ENCODE results near the gene CHSY1. TPM values are rescaled to one million over a fixed set of nuclear protein-coding genes. Genes with fewer than 3 reads are reported as not detected.
A peak's percentile ranks its signal among the peaks of the same experiment; 100 is the strongest.
"Not testable (repeated sequence)": the region's sequence is repeated elsewhere in the genome, so short reads cannot be mapped to it uniquely, and the experiment has no call there.

CHSY1 gene
- total RNA-seq, 2 experiments from 2014 or later, result 35.5 to 37.0 TPM

DNA sequence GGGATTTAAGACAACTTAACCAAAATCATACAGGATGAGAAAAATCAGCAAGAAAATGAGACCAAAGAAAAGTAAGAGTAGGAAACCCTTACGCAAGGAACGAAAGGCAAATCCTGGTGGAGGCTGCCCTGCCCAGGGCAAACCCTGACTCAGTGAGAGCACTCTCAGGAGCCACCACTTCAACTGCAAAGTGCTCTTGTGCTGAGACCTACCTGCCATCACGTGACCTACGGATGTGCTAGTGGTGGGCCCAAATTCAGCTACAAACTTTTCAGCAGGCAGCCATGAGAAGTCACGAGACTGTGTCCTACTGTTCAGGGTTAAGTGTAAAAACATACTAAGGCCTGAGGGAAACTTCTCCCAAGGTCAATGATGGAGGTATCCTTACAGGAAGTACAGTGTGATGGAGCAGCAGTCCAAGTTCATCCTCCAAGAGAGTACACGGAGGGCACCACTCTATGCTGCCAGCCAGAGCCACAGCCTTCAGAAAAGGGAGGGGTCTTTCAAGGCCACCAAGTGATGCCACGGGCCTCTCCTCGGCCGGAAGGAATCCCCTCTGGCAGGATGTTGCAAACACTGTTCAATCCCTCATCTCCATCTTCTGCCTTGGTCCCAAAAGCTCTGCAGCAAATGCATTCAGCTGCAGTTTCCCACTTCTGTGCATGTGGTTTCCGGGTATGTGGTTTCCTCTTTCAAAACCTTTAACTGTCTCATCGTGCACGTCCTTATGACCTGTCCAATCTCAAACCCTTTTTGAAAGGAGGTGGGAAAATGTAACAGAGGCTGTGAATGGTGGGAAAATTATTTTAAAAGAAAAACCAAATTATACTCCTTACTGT is 9.5 kb downstream of the CHSY1 start:
- Mint-ChIP-seq H3K4me1 (peaks cover 80% of the 10 kb centered on the region), H3K36me3 (peaks cover 56% of the 10 kb centered on the region), H3K4me3 (peak overlapping the region; percentile 65), H3K9me3 (no peaks in the 10 kb centered on the region), H3K27ac (peak overlapping the region; percentile 77), H3K27me3 (no peaks in the 10 kb centered on the region)
- peak; percentile 60 for DNase-seq

DNA sequence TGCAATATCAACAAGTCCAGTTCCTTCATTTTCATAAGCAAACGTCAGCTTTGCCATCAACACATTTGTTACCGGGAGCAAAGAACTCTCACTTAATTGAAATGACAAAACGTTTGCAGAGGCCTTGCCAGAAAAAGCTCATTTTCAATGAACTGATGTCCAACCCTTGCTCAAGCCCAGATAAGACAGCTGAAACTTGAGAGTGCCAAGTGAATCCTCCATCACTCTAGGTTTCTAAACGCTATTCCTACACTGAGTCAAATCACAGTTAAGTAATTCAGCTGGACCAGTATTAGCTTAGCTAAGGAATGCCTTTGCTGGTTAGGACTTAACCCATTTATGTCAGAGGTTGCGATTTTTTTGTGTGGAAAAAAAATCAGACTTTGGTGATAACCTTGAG is 11.5 kb downstream of the CHSY1 start:
- H3K4me3 Mint-ChIP-seq, result no peak overlapping the region
- no peaks in the 10 kb centered on the region for H3K27me3 Mint-ChIP-seq
- H3K9me3 Mint-ChIP-seq, result no peaks in the 10 kb centered on the region
- no peak overlapping the region for H3K27ac Mint-ChIP-seq
- peaks cover 71% of the 10 kb centered on the region for H3K4me1 Mint-ChIP-seq
- no peak for DNase-seq
- H3K36me3 Mint-ChIP-seq, result peaks cover 51% of the 10 kb centered on the region

DNA sequence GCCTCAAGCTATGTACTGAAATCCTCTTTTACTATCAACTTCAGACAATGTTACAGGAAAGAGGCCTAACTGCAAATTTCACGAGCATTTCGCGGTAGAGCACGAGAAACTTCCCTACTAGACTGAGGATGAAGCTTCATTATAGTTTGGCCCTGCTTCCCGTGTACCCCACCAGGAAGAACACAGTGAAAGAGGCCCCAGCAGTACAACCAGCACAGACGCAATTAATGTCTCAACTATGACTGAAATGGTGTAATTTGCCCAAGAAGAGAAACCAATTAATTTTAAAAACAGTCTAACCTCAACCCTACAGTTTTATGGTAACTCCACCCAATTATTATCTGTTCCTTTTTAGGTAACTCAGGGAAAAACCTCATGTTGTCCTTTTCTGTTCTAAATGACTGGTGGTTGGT is 12.1 kb downstream of the CHSY1 start:
- Mint-ChIP-seq H3K27me3 (no peaks in the 10 kb centered on the region), H3K27ac (peak overlapping the region; percentile 71), H3K4me1 (peaks cover 65% of the 10 kb centered on the region), H3K9me3 (no peaks in the 10 kb centered on the region), H3K4me3 (peak overlapping the region; percentile 40), H3K36me3 (peaks cover 53% of the 10 kb centered on the region)
- DNase-seq, result no peak

DNA sequence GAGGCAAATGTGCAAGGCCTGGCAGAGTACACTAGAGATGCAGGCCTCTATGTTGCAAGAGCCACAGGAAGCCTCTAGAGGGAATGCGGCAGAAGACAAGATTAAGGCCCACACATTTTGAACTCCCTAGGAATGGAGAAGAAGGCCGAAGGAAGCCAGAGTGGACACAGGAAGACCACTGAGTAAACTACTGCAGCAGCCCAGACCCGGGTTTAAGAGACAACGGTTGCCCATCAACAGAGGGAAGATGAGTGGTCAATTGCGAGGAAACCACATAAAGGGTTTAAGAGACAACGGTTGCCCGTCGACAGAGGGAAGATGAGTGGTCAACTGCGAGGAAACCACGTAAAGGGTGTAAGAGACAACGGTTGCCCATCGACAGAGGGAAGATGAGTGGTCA is 14.6 kb downstream of the CHSY1 start:
- Mint-ChIP-seq H3K36me3 (peaks cover 58% of the 10 kb centered on the region), H3K4me3 (no peak overlapping the region), H3K9me3 (no peaks in the 10 kb centered on the region), H3K4me1 (peaks cover 56% of the 10 kb centered on the region), H3K27me3 (no peaks in the 10 kb centered on the region), H3K27ac (no peak overlapping the region)
- no peak for DNase-seq

DNA sequence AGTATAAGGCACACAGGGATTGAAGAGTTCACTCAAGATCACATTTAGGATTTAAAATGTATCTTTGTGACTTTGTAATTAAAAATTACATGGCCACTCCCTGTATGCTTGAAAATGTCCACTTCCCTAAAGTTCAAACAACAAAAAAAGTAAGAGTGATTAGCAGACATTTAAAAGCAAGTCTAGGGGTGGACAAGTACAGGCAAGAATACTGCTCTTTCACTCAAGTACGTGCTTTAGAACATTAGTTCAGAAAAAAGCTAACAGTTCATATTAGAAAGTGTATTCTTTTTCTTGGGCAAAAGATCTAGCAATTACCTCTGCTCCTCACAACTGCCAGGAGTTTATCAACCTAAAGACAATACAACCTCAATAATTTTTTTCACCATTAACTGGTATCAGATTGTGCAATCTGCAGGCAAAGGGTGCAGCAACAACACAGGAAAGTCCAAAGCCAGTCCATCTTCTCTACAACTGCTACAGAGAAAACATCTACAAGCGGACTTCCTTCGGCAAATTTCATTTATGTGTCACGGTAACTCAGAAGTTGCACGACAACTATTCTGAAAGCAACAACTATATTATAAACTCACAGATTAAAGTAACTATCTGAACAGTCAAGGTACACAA is 18.1 kb downstream of the CHSY1 start:
- no peaks in the 10 kb centered on the region for H3K27me3 Mint-ChIP-seq
- H3K4me3 Mint-ChIP-seq, result no peak overlapping the region
- no peak overlapping the region for H3K27ac Mint-ChIP-seq
- peaks cover 67% of the 10 kb centered on the region for H3K36me3 Mint-ChIP-seq
- no peak for DNase-seq
- peaks cover 6% of the 10 kb centered on the region for H3K9me3 Mint-ChIP-seq
- peaks cover 38% of the 10 kb centered on the region for H3K4me1 Mint-ChIP-seq

DNA sequence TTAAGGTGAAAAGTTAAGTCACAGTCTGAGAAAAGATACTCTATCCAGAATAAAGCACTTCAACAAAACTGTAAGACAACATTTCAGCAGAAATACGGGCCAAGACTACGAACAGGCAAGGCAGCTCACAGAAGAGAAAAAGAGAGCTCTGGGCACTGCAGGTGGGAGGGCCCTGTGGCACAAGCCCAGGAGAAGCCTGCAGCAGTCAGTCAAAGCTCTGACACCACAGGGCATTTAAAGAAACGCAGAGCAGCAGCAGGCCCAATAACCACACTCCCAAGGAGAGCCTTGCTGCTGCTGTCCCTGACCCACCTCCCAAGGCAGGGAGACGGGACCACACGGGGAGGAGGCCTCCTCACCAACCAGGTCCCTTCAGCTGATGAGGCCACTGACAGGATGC is 19.2 kb downstream of the CHSY1 start:
- Mint-ChIP-seq H3K36me3 (peaks cover 77% of the 10 kb centered on the region), H3K27me3 (no peaks in the 10 kb centered on the region), H3K27ac (no peak overlapping the region), H3K4me1 (peaks cover 43% of the 10 kb centered on the region), H3K4me3 (no peak overlapping the region), H3K9me3 (peaks cover 13% of the 10 kb centered on the region)
- no peak for DNase-seq

DNA sequence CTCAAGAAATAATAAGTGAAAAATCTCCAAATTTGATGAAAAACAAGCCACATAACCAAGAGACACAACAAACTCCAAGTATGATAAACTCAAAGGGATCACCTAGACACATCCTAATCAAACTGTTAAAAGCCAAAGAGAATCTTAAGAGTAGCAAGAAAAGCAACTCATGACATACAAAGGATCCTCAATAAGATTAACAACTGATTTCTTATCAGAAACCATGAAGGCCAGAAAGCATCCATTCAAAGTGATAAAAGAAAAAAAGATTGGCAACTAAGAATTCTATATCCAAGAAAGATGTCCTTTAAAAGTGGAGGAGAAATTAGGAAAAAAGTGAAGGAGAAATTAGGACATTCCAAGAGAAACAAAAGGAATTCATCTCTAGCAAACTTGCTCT is 23.5 kb downstream of the CHSY1 start:
- H3K36me3 Mint-ChIP-seq, result peaks cover 66% of the 10 kb centered on the region
- peaks cover 49% of the 10 kb centered on the region for H3K4me1 Mint-ChIP-seq
- DNase-seq, result no peak
- peak overlapping the region; percentile 9 for H3K27ac Mint-ChIP-seq
- H3K4me3 Mint-ChIP-seq, result no peak overlapping the region
- peaks cover 13% of the 10 kb centered on the region for H3K9me3 Mint-ChIP-seq
- H3K27me3 Mint-ChIP-seq, result no peaks in the 10 kb centered on the region

DNA sequence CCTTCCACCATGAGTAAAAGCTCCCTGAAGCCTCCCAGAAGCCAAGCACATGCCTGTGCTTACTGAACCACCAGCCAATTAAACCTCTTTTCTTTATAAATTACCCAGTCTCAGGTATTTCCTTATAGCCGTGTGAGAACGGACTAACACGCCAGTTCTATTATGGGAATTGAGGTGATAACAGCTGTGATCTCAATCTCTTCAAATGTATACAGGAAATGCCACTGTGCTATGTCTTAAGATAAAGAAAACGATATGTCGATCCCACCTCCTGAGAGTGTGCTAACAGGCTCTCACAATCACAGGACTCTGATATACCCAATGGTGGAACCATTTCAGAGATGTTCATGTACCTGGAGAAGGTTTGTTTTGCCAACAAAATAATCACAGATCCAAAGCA is 26.2 kb downstream of the CHSY1 start:
- DNase-seq, result no peak
- H3K4me3 Mint-ChIP-seq, result no peak overlapping the region
- no peak overlapping the region for H3K27ac Mint-ChIP-seq
- H3K9me3 Mint-ChIP-seq, result peaks cover 13% of the 10 kb centered on the region
- H3K36me3 Mint-ChIP-seq, result peaks cover 55% of the 10 kb centered on the region
- H3K27me3 Mint-ChIP-seq, result no peaks in the 10 kb centered on the region
- peaks cover 53% of the 10 kb centered on the region for H3K4me1 Mint-ChIP-seq

DNA sequence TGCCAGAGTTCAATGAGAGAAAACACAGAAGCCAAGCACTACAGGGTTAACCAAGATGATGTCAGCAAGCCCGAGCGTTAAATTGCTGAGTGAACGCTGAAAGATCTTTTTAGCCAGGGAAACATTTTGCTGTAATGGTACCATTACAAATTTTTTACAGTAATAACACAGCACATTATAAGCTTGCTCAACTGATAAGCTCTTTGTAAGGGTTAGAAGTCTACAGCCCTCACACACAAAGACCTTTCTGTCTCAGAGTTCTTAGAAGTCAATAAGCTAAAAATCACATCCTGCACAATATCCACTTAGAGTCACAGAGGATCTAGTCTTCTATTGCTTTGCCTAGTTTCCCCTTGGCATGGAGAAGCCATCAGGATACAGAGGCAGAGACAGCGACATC is 29.9 kb downstream of the CHSY1 start:
- Mint-ChIP-seq H3K9me3 (no peaks in the 10 kb centered on the region), H3K36me3 (peaks cover 29% of the 10 kb centered on the region), H3K27me3 (no peaks in the 10 kb centered on the region), H3K4me3 (no peak overlapping the region), H3K4me1 (peaks cover 55% of the 10 kb centered on the region), H3K27ac (peak overlapping the region; percentile 12)
- no peak for DNase-seq

DNA sequence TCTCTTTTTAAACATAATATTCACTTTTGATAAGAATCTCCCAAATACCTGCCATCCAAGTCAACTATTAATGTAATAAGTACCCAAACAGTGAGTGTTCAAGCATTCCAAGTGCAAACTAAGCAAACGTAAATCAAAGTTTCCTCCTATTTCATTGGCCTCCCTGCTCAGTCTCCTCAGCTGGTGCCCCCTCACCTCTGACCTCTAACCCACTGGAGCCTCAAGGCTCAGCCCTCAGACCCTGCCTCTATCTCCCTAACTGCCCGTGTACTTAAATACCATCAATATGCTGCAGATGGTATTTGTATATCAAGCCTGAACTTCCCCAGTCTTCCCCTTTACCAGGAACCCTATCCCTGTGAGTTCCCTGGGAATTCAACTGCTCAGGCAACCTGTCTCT is 31.8 kb downstream of the CHSY1 start:
- H3K4me3 Mint-ChIP-seq, result no peak overlapping the region
- no peaks in the 10 kb centered on the region for H3K9me3 Mint-ChIP-seq
- H3K36me3 Mint-ChIP-seq, result peaks cover 30% of the 10 kb centered on the region
- DNase-seq, result no peak
- H3K27me3 Mint-ChIP-seq, result no peaks in the 10 kb centered on the region
- H3K4me1 Mint-ChIP-seq, result peaks cover 57% of the 10 kb centered on the region
- peak overlapping the region; percentile 5 for H3K27ac Mint-ChIP-seq

DNA sequence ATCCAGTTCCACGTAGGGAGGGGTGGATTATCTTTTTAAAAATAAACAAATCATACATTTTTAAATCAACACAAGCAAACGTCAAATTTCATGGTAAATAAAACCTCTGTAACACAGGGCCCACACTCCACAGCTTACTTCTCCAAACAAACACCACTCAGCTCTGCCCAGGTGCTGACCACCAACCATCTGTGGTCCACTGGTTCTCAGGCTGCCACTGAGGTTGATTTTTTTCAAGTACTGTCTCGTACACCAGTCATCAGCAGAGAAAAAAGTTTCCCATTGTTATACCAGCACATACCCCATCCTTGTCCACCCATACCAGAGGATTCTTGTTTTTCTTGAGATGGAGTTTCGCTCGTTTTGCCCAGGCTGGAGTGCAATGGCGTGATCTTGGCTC is 32.4 kb downstream of the CHSY1 start:
- no peak for DNase-seq
- Mint-ChIP-seq H3K4me1 (peaks cover 56% of the 10 kb centered on the region), H3K36me3 (peaks cover 28% of the 10 kb centered on the region), H3K27me3 (no peaks in the 10 kb centered on the region), H3K9me3 (no peaks in the 10 kb centered on the region), H3K27ac (no peak overlapping the region), H3K4me3 (no peak overlapping the region)

DNA sequence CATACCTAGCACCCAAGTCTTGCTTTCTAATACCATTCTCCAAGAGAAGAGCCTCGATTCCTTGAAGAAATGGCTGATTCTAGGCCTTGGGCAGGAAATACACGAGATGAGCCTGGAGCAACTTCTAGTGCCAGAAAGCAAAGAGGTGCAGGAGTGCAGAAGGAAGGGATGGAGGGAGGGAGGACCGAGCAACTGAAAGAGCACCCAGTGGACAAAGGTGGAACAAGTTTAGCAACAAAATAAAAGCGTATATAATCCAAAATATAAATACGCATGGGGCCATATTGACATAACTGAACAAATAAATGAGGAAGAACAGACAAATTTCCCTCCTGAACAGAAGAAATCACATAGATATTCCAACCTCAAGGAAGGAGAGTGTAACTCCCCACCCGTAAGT is 34.4 kb downstream of the CHSY1 start:
- H3K36me3 Mint-ChIP-seq, result peaks cover 27% of the 10 kb centered on the region
- no peak overlapping the region for H3K4me3 Mint-ChIP-seq
- H3K27me3 Mint-ChIP-seq, result no peaks in the 10 kb centered on the region
- H3K4me1 Mint-ChIP-seq, result peaks cover 65% of the 10 kb centered on the region
- no peak for DNase-seq
- H3K27ac Mint-ChIP-seq, result no peak overlapping the region
- H3K9me3 Mint-ChIP-seq, result no peaks in the 10 kb centered on the region

DNA sequence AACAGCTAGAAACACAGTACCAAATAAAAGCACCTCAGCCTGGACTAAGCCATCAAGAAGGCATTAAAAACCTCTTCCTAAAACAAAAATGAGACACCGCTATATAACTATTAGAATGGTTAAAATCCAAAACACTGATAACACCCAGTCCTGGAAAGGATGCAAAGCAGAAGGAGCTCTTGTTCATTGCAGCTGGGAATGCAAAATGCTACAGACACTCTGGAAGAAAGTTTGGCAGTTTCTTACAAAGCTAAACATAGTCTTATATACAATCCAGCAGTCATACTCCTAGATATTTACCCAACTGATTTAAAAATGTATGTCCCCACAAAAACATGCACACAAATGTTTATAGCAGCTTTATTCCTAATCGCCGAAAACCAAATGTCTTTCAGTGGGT is 35.7 kb downstream of the CHSY1 start:
- Mint-ChIP-seq H3K4me3 (no peak overlapping the region), H3K27ac (no peak overlapping the region), H3K36me3 (peaks cover 29% of the 10 kb centered on the region), H3K4me1 (peaks cover 68% of the 10 kb centered on the region), H3K9me3 (no peaks in the 10 kb centered on the region), H3K27me3 (no peaks in the 10 kb centered on the region)
- no peak for DNase-seq

DNA sequence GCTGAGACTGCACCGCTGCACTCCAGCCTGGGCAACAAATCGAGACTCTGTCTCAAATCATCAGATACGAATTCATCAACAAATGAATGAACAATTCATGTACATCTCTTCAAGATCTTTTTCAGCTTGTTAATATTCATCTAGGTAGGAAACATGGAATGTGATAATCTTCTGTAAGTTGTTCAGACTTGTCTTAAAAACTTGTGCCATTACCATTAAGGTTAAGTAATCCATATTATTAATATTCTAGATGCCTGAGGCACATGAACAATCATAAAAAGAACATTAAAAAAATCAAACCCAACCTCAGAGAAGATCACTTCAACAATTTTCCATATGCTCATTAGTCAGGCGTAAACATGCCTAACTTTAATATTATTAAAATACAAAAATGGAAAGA is 36.2 kb downstream of the CHSY1 start:
- Mint-ChIP-seq H3K4me1 (peaks cover 67% of the 10 kb centered on the region), H3K36me3 (peaks cover 29% of the 10 kb centered on the region)

DNA sequence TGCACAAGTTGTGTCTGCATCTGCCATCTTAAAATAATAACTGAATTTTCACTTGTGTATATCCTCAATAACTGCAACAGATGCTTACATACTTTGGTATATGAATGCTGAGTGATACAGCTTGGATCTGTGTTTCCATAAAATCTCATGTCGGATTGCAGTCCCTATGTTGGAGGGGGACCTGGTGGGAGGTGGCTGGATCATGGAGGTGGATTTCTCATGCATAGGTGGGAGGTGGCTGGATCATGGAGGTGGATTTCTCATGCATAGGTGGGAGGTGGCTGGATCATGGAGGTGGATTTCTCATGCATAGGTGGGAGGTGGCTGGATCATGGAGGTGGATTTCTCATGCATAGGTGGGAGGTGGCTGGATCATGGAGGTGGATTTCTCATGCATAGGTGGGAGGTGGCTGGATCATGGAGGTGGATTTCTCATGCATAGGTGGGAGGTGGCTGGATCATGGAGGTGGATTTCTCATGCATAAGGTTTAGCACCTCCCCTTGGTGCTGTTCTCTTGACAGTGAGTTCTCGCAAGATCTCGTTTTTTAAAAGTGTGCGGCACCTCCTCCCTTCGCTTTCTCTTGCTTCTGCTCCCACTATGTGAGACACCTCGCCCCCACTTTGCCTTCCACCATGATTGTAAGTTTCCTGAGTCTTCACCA is 37.3 kb downstream of the CHSY1 start:
- not testable (repeated sequence) for H3K9me3 Mint-ChIP-seq, H3K27ac Mint-ChIP-seq, DNase-seq, H3K4me3 Mint-ChIP-seq, H3K27me3 Mint-ChIP-seq
- Mint-ChIP-seq H3K4me1 (peaks cover 68% of the 10 kb centered on the region), H3K36me3 (peaks cover 29% of the 10 kb centered on the region)

More for the DNA sequence above, 36.2 kb downstream of the CHSY1 start:
- Mint-ChIP-seq H3K9me3 (no peaks in the 10 kb centered on the region), H3K27ac (no peak overlapping the region), H3K27me3 (no peaks in the 10 kb centered on the region), H3K4me3 (no peak overlapping the region)
- no peak for DNase-seq

Data from activated naive CD8-positive, alpha-beta T cell treated with anti-CD3 and anti-CD28 coated beads for 36 hours (primary cell).